ENCODE data around the gene CCL26.

The CCL26 gene

DNA sequence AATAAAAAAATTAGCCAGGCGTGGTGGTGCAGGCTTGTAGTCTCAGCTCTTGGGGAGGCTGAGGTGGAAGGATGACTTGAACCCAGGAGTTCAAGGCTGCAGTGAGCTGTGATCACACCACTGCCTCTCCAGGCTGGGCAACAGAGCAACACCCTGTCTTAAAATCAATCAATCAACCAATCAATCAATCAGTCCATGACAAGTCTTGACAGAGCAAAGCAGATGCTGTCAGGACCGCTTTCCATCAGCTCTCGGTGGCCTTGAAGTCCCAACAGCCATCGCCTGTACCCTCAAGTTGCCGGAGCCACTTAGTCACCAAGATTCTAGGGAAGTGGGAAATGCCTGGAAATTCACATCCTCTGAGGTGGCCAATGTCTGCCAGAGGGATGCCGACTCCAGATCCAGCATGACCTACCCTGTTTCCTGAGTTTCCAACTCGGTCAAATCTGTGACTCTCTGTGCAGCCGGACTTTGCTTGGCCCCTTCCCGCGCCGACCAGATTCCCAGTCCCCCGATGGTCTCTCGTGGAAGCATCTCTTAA, 42.5 kb upstream of the CCL26 start:
- DNase-seq (ENCODE audit: low read depth) = no peak
- H3K4me3 ChIP-seq (ENCODE audit: low read length) = no peak overlapping the region
- TF ChIP-seq, protein P1, sequence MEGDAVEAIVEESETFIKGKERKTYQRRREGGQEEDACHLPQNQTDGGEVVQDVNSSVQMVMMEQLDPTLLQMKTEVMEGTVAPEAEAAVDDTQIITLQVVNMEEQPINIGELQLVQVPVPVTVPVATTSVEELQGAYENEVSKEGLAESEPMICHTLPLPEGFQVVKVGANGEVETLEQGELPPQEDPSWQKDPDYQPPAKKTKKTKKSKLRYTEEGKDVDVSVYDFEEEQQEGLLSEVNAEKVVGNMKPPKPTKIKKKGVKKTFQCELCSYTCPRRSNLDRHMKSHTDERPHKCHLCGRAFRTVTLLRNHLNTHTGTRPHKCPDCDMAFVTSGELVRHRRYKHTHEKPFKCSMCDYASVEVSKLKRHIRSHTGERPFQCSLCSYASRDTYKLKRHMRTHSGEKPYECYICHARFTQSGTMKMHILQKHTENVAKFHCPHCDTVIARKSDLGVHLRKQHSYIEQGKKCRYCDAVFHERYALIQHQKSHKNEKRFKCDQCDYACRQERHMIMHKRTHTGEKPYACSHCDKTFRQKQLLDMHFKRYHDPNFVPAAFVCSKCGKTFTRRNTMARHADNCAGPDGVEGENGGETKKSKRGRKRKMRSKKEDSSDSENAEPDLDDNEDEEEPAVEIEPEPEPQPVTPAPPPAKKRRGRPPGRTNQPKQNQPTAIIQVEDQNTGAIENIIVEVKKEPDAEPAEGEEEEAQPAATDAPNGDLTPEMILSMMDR (conservative IDR thresholded peaks at IDR 0.05; ENCODE audit: low read depth, low read length) = no peak

DNA sequence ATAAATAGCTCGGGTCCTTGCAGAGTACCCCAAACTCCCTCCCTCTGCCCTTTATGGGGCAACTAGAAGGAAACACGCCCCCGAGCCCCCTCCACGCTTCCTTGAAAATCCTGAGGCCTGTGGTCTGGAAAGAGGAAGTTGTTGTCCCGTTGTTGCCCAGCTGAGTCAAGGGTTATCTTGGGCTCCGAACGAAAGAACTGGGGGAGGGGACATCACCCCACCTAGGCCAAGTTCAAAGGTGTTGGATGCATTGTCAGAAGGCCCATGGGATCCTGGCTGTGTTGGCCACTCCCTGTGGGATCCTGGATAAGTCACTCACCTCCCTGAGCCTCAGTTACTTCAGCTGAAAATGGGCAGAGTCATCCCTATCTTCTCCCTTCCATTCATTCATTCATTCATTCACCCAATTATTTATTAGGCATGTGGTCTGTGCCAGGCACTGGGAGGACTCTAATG, 41.8 kb upstream of the CCL26 start, which contains the start of gene CCL24:
Gene CCL24, minus strand, starts transcription at position 26 of the 456 bp plus-strand sequence. CDS start 91 bp downstream, outside the sequence.
- DNase-seq (ENCODE audit: low read depth) = no peak
- TF ChIP-seq, protein P1 (conservative IDR thresholded peaks at IDR 0.05; ENCODE audit: low read depth, low read length) = no peak

DNA sequence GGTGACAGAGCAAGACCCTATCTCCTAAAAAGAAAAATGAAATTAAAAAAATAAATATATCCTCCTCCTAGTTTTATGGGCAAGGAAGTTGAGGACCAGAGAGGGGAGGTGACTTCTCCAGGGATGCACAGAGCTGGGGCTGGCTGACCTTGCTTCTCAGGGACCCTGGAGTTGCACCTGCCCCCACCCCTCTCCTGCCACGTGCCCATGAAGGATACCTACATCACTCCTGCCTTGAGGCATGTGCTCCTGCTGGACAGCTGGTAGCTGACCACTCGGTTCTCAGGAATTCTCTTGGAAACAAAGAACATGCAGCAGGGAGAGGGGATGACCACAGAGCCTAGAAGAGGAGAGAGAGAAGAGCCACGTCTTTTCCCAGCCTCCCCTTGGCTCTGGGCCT, 41.1 kb upstream of the CCL26 start:
- H3K4me3 ChIP-seq (ENCODE audit: low read length) = no peak overlapping the region
- no peak for DNase-seq (ENCODE audit: low read depth)
- TF ChIP-seq, protein P1 (conservative IDR thresholded peaks at IDR 0.05; ENCODE audit: low read depth, low read length) = no peak

More for the DNA sequence above, 41.8 kb upstream of the CCL26 start, which contains the start of gene CCL24:
- no peak within 1 kb of the TSS for H3K4me3 ChIP-seq (ENCODE audit: low read length)

DNA sequence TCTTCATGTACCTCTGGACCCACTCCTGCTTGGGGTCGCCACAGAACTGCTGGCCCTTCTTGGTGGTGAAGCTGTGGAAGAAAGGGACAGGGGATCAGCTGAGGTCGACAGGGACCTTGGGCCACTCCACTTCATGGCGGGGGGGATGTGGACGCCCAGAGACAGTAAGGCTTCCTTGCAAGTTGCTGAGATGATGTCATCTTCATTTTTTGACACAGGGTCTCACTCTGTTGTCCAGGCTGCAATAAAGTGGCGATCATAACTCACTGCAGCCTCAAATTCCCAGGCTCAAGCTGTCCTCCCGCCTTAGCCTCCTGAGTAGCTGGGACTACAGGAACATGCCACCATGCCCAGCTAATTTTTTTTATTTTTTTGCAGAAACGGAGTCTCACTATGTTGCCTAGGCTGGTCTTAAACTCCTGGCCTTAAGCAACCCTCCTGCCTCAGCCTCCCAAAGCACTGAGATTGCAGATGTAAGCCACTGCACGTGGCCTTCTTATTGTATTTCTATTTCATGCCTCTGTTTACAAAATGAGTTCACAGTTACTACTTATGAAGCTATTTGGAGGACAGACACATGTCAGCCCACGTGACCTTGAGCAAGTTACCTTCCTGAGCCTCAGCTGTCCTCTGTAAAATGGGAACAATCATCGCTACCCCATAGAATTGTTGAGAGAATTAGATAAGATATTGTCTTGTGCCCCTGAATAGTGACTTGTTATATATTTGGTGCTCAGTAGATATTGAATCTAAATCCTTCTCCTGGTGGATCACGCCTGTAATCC, 40.1 kb upstream of the CCL26 start:
- DNase-seq (ENCODE audit: low read depth) = no peak
- TF ChIP-seq, protein P1 (conservative IDR thresholded peaks at IDR 0.05; ENCODE audit: low read depth, low read length) = no peak
- H3K4me3 ChIP-seq (ENCODE audit: low read length) = no peak overlapping the region

DNA sequence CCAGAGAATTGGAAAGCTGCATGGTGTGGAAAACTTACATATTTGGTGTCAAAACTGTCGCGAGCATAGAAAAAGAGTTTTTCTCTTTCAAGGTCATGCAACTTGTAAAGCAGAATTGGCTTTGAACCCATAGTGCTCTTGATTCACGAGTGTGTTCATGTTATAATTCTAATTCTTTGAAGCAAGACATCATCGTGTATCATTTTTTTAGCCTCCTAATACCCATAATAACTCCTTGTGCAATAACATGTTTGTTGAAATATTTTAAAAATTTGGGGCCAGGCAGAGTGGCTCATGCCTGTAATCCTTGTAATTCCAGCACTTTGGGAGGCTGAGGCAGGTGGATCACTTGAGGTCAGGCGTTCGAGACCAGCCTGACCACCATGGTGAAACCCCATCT, 37.4 kb upstream of the CCL26 start:
- no peak overlapping the region for H3K4me3 ChIP-seq (ENCODE audit: low read length)
- DNase-seq (ENCODE audit: low read depth) = no peak
- TF ChIP-seq, protein P1 (conservative IDR thresholded peaks at IDR 0.05; ENCODE audit: low read depth, low read length) = no peak

DNA sequence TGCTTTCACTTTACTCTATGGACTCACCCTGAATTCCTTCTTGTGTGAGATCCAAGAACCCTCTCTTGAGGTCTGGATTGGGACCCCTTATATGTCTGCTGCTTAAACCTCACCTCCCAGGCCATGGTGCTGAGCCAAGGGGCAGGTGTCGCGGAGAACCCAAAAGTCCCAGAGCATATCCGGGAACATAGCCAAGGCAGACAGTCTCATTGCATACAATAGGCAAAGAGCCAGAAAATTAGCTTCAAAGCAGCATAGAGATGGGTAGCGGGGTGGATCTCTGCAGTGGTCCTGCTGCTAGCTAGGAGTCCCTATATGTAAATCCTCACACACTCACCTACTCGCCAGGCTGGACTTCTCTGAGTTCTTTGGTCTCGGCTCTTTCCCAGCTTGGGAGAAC, 36.1 kb upstream of the CCL26 start:
- no peak for DNase-seq (ENCODE audit: low read depth)
- H3K4me3 ChIP-seq (ENCODE audit: low read length) = no peak overlapping the region
- TF ChIP-seq, protein P1 (conservative IDR thresholded peaks at IDR 0.05; ENCODE audit: low read depth, low read length) = no peak

DNA sequence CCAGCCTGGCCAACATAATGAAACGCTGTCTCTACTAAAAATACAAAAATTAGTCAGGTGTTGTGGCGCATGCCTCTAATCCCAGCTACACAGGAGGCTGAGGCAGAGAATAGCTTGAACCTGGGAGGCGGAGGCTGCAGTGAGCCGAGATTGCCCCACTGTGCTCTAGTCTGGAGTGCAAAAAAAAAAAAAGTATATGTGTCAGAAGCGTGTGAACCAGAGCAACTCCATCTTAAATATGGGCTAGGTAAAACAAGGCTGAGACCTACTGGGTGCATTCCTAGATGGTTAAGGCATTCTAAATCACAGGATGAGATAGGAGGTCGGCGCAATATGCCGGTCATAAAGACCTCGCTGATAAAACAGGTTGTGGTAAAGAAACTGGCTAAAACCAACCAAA, 35.4 kb upstream of the CCL26 start:
- no peak overlapping the region for H3K4me3 ChIP-seq (ENCODE audit: low read length)
- TF ChIP-seq, protein P1 (conservative IDR thresholded peaks at IDR 0.05; ENCODE audit: low read depth, low read length) = no peak
- no peak for DNase-seq (ENCODE audit: low read depth)

Measured in retinal pigment epithelial cell (primary cell).